GM21515 (cell line): ENCODE measurements around the gene PSMD12.
"Not testable (repeated sequence)": the region's sequence is repeated elsewhere in the genome, so short reads cannot be mapped to it uniquely, and the experiment has no call there.

Source experiments
- ATAC-seq: cut with Tn5 transposase; IDR thresholded peaks from one replicate; pipeline ENCODE4 v1.9.1; 2021; ENCODE audit not compliant: unreplicated experiment

PSMD12 gene

DNA sequence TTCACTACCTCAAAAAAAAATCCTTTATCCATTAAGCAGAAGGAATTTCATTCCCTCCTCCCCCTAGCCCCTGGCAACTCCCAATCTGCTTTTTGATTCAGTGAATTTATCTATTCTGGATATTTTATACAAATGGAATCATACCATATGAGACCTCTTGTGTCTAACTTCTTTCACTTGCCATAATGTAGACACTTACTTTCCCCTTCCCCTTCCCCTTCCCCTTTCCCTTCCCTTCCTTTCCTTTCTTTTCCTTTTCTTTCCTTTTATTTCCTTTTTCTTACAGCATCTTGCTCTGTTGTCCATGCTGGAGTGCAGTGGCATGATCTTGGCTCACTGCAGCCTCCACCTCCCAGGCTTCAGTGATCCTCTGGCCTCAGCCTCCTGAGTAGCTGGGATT, 50.5 kb downstream of the PSMD12 start:
- ATAC-seq, result no peak

DNA sequence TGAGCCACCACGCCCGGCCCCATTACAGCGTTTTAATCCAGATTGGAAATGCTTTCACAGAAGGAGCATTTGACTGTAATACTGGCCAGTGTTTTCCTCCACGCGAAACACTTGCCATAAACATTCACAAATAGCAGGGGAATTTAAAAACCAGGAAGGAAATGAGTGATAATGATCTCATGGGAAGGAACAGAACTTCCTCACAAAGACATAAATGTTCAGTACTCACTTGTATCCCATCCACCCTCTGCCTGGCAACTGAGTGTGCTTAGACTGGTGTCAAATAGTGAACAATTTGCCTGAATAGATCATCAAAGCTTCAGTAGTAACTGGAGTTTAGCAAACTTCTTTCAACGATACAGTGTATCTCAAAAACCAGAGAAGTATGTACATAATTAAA, 54.1 kb downstream of the PSMD12 start:
- no peak for ATAC-seq

DNA sequence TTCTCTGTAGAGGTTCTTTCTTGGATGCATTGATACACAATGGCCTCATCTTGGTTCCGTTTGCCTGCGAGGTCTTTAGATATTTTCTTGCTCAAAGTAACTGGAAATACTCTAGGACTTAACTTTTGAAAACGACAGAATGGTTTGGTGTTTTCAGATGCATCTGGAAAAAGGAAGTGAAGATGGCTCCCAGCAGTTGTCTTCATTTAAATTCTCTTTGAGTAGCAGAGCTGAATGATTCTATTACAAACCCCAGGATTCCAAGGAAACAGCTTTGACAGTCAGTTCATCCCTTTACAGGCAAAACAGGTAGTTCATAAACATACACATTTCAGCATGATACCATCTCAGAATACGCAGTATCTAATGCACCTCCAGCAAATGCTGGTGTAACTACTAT, 54.8 kb downstream of the PSMD12 start:
- no peak for ATAC-seq

DNA sequence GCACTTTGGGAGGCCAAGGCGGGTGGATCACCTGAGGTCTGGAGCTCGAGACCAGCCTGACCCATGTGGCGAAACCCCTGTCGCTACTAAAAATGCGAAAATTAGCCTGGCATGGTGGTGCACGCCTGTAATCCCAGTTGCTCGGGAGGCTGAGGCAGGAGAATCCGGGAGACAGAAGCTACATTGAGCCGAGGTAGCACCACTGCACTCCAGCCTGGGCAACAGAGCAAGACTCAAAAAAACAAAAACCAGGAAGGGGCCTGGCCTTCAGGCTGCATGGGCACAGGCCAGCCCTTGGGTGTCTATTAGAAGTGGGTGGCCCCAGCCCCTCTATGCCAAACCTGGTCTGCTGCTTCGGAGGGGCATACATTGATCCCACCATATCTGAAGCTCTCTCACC, 56.0 kb downstream of the PSMD12 start:
- ATAC-seq, result no peak

DNA sequence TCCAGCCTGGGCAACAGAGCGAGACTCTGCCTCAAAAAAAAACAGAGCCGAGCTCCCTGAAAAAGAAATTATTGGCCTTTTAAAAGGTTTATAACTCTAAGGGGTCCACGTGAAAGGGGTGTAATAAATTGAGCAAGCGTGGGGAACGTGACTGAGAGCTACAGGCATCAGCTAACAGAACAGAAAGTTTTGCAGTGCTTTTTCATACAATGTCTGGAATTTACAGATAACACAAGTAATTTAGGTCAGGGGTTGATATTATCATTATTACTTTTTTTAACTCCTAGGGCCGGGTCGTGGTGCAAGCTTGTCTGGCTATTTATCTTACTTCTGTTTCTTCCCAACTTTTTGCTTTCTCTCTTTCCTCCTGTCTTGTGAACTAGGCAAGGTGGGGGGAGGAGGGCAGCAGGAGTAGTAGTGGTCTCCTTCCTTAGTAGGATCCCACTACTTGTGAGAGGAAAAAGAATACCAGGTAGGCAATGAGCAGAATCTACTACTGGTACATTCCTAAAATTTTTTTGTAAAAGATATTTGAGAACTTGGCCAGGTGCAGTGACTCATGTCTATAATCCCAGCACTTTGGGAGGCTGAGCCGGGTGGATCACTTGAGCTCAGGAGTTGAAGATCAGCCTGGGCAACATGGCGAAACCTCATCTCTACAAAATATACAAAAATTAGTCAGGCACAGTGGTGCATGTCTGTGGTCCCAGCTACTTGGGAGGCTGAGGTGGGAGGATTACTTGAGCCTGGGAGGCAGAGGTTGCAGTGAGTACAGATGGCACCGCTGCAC, 60.7 kb downstream of the PSMD12 start:
- not testable (repeated sequence) for ATAC-seq

DNA sequence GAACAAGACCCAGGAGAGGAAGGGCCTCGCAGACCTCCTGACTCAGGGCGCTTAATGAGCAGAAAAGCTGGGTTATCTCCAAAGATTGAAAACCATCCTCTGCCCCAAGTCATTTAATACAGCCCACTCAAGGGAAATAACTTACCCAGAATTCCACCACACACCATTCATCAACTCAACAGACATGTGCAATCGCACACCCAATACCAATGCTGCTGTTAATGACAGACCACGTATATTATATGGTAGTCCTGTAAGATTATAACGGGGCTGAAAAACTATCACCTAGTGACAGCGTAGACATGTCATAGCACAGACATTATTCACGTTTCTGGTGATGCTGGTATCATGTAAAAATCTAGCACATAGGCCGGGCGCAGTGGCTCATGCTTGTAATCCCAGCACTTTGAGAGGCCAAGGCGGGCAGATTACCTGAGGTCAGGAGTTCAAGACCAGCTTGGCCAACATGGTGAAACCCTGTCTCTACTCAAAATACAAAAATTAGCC, 68.9 kb downstream of the PSMD12 start:
- ATAC-seq, result no peak

DNA sequence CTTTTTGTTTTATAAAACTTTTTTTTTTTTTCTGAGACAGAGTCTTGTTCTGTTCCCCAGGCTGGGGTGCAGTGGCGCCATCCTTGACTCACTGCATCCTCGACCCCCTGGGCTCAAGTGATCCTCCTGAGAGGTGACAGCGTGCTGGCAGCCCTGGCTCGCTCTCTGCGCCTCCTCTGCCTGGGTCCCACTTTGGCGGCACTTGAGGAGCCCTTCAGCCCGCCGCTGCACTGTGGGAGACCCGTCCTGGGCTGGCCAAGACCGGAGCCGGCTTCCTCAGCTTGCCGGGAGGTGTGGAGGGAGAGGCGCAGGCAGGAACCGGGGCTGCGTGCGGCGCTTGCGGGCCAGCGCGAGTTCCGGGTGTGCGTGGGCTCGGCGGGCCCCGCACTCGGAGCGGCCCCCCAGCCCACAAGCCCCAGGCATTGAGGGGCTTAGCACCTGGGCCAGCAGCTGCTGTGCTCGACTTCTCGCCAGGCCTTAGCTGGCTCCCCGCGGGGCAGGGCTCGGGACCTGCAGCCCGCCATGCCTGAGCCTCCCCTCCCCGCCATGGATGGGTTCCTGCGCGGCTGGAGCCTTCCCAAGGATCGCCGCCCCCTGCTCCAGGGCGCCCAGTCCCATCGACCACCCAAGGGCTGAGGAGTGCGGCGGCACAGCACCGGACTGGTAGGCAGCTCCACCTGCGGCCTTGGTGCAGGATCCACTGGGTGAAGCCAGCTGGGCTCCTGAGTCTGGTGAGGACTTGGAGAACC, 71.8 kb downstream of the PSMD12 start:
- ATAC-seq, result no peak

DNA sequence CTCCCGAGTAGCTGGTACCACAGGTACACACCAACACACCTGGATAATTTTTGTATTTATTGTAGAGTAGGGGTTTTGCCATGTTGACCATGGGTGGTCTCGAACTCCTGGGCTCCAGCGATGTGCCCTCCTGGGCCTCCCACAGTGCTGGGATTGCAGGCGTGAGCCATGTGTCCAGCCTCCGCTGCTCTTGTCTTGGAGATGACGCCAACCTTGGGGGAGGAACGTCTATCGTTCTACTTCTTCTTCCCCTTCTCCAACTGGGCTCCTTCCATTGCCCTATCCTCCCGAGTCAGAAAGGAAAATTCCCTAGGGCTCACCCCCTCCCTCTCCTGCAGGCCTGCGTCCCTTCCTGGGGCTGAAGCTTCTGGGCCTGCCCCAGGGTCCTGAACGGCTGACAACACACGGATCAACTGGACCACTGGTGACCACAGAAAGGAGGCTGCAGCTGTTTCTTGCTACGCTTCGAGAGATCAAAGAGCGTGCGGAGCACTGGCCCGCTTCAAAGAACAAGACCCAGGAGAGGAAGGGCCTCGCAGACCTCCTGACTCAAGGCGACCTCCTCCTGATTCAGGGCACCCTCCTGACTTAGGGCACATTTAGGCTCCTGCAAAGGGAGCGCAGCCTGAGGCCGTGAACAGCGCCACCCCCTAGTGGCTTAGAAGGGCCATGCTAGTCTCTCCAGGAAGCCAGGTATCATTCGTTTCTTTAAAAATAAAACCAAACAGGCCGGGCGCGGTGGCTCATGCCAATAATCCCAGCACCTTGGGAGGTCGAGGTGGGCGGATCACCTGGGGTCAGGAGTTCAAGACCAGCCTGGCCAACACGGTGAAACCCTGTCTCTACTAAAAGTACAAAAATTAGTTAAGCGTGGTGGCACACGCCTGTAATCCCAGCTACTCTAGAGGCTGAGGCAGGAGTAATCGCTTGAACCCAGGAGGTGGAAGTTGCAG, 72.8 kb downstream of the PSMD12 start:
- ATAC-seq, result peak; percentile 96

DNA sequence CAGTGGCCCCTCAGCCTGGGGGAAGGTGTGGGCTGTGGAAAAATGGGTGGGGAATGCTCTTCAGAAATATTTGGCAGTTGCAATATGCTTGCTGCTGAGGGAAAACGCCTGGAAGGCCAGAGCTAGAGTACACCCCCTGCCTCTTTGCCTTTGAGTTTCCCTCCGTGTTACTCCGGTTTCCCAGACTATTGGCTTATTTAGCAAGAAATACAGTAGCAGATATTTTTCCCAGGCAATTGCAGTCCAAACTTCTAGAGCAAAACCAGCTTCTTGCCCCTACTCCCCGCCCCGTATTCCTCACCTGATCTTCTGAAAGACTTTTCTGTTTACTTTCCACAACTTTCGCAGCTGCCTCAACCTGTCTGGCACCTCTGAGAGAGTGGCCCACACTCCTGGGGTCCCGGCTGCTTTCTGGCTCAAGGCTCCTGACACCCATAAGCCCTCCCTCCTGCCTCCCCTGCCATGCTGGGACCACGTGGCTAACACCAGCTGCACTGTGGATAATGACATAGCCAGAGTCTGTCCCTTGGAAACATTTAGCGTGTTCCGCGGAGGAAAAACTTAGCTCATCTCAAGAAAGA, 75.6 kb downstream of the PSMD12 start:
- no peak for ATAC-seq

DNA sequence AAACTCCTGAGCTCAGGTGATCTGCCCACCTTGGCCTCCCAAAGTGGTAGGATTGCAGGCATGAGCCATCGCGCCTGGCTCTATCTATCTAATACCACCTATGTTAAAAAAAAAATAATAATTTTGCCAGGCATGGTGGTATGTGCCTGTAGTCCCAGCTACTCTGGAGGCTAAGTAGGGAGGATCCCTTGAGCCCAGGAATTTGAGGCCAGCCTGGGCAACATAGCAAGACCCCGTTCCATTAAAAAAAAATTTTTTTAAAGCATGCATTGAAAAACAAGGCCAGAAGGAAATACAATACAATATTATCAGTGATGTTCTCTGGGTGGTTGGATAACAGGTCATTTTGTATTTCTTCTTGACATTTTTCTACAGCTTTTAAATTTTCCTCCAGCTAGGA, 76.1 kb downstream of the PSMD12 start:
- ATAC-seq, result no peak

DNA sequence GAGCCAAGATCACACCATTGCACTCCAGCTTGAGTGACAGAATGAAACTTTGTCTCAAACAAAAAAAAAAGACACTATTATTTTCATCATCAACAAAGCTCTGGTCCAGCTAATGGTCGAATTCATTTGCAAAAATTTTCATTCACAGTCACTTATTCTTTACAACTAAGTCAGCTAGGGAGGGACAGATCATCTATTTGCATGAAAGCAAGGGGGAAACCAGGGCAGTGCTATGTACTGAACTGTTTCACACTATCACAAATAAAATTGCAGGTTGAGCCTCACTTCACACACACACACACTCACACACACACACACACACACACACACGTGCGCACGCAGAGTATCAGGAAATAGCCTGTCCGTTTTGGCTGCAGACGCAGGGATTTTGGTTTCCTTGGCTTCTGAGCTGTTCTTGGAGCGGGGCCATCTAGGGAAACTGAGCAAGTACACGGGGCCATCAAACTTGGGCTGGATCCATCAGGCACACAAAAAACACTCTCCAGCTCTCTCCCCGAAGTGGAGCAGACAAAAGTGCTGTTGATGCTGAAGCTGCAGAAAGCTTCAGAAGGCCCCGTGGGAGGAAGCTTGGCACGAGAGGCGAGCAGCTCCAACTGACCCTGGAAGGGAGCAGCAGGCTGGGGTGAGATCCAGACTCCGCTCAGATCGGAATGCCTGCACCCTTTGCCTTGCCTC, 77.0 kb downstream of the PSMD12 start:
- no peak for ATAC-seq
